VCaP (cell line): ENCODE results near the gene HPGD.

Experiments
- H3K27ac ChIP-seq: fragments of 450-650 bp; 2 replicates; pipeline ENCODE4 v1.5.1; 2017
- TF ChIP-seq, protein P1 (sequence below): fragments of 450-650 bp; conservative IDR thresholded peaks from 2 replicates; pipeline ENCODE4 v1.5.1; 2017; ENCODE audit warnings: mild to moderate bottlenecking, moderate library complexity

Gene HPGD

DNA sequence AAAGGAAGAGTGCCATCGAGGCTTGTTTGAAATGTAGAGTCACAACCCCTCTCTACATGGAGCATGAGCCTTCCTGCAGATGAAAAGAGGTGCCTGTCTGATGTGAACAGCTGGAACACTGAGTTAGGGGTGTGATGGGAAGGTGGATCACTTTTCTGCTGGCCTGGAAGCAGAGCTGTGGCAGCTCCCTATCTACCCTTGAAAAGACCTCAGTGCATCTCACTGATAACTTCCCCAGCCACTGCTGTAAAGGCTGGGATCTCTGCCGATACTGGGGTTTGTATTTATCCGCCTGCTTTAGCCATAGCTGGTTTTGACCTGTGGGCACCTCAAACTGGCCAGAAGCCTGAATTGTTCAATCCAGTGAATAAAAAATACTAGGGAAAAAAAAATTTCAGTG is 46.8 kb downstream of the HPGD start:
- no peak overlapping the region for H3K27ac ChIP-seq
- TF ChIP-seq, protein P1, sequence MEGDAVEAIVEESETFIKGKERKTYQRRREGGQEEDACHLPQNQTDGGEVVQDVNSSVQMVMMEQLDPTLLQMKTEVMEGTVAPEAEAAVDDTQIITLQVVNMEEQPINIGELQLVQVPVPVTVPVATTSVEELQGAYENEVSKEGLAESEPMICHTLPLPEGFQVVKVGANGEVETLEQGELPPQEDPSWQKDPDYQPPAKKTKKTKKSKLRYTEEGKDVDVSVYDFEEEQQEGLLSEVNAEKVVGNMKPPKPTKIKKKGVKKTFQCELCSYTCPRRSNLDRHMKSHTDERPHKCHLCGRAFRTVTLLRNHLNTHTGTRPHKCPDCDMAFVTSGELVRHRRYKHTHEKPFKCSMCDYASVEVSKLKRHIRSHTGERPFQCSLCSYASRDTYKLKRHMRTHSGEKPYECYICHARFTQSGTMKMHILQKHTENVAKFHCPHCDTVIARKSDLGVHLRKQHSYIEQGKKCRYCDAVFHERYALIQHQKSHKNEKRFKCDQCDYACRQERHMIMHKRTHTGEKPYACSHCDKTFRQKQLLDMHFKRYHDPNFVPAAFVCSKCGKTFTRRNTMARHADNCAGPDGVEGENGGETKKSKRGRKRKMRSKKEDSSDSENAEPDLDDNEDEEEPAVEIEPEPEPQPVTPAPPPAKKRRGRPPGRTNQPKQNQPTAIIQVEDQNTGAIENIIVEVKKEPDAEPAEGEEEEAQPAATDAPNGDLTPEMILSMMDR = no peak

DNA sequence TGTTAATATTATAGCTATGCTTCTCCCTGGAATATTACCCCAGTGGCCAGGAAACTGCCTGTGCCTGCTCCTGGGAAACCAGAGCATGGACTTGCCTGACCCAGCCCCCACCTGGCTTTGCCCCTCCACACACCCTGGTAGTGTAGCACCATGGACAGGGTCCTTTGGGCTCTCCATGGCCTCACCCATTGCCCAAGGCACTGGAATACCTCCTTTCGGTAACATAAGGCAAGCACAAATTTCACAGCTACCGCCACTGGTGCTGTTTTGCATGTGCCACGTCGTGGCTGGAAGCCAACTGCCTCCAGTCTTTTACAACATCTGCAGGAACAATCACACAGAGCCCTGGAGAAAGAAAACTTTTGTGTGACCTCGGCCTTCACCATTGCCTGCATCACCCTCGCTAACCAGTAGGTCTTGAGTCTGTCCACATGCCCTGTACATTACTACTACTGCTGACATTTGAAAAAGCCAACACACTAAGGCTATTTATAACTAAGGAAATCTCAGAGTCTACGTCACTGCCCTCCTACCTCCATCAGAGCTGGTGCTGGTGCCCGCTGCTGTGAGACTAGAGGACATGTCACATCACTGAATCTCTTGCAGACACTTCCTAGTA is 47.7 kb downstream of the HPGD start:
- no peak overlapping the region for H3K27ac ChIP-seq
- TF ChIP-seq, protein P1 = no peak

DNA sequence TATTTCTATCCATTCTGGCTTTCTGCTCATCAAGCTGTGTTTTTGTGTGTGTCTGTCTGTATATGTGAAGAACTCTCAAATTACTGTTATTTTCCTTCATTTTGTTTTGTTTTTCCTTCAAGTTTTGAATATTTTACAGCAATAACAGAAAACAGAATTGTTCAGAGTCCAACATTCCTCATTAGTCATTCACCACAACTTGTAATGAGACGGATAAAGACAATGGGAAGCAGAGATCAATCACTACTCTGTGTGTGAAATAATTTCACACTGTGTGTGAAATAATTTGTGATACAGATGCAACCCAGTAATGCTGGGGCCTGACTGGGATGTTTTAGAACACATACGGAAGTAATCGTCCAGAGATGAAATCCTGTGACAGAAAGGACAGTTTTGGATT is 55.2 kb downstream of the HPGD start:
- TF ChIP-seq, protein P1 = no peak
- no peak overlapping the region for H3K27ac ChIP-seq

DNA sequence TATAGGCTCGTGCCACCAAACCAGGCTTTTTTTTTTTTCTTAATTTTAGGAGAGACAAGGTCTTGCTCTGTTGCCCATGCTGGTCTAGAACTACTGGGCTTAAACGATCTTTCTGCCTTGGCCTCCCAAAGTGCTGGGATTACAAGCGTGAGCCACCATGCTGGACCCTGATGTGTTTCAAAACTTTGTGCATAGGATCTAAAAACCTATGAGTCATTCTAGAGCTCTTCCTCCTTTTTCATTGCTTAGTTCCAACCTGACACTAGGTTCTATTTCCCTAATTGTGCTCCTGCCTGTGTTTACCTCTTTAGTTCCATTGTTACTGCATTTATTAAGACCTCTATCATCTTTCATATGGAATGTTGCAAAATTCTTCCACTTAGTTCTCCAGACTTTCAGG is 57.3 kb downstream of the HPGD start:
- TF ChIP-seq, protein P1 = no peak
- no peak overlapping the region for H3K27ac ChIP-seq

DNA sequence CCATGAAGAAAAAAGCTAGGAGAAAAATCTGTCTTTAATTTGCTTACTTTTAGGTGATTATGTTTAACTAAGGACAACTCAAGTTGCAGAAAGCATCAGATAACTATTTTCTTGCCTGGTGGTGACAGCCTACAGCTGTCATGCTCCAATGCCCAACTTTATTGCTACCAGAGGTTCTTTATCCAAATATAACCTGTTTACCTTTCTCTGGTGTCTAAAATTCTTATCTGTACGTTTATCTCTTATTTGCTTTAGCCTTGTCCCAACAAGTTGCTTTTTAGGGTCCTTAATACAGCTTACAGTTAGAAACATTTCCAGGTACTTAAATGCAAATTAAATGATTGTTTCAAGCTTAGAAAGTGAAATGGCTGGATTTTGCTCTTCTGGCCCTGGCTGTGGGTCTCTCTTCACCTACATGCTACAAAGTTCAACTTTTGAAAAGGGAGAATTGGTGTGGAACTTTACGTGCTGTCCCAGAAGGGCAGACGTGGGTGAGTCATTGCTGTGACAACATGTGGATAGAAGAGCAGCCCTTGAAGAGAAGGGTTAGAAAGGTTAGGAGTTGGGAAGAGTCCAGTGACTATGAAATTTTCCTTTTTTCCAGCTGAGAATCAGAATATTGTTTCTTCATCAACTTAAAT is 60.7 kb downstream of the HPGD start:
- H3K27ac ChIP-seq = peak overlapping the region; percentile 79
- TF ChIP-seq, protein P1 = no peak

DNA sequence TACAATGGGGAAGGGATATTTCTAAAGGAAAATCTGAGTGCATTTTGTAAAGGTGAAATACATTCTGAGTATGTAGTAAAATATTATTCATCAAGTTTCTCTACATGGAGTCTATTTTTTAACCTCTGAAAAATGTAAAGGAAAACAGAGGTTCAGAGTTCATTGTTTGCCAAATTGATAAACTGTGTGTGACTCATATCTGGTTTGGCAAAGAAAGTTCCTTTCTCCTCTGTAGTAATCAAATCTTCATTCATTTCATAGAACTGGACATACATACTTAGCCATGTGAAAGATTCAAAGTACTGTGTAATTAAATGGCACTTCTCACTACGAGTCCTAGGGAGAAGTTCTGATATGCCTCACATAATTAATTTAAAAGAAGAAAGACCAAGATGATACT is 61.6 kb downstream of the HPGD start:
- peak overlapping the region; percentile 79 for H3K27ac ChIP-seq
- TF ChIP-seq, protein P1 = no peak

DNA sequence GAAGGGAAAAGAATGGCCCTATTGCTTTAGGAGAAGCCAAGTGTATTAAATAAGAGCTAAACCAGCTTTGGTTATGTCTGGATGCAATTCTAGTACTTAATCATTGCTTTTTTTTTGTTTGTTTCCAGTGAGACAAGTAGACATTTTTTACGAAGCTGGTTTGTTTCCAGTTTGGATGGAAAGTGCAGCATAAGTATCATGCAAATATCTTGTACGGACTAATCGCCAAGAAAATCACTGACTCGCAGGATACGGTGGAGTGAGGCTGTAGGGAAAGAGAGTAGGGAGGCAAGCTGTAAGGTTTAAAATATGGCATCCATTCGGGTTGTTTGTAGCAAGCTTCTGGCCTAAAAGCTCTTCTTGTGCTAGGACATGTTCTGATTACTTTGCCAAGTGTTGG is 64.8 kb downstream of the HPGD start:
- H3K27ac ChIP-seq = peak overlapping the region; percentile 11; the same call in 1 of the 2 replicates
- TF ChIP-seq, protein P1 = no peak
